Urinary bladder (tissue), 4 donors: Measurements from ENCODE around the gene LARGE1. TPM values are rescaled to one million over a fixed set of nuclear protein-coding genes. Genes with fewer than 3 reads are reported as not detected.

ENCODE experiments used
- DNase-seq: peaks from one replicate; pipeline ENCODE4 v3.0.0-alpha.2; 2015; ENCODE audit errors: extremely low spot score
- H3K27ac ChIP-seq: one replicate; pipeline ENCODE4 v1.5.1; 2013; ENCODE audit warnings: low read depth, mild to moderate bottlenecking, moderate library complexity
- H3K36me3 ChIP-seq: one replicate; pipeline ENCODE4 v1.6.1; 2013; ENCODE audit warnings: mild to moderate bottlenecking, moderate library complexity; ENCODE audit not compliant: insufficient read depth
- H3K4me1 ChIP-seq: one replicate; pipeline ENCODE4 v1.6.1; 2013; ENCODE audit warnings: mild to moderate bottlenecking, moderate library complexity; ENCODE audit not compliant: insufficient read depth
- H3K4me3 ChIP-seq: one replicate; pipeline ENCODE4 v1.5.1; 2013; ENCODE audit warnings: low read depth, low read length
- WGBS: extraction: QIAGEN DNeasy Blood & Tissue Kit; methylation state at CpG from one replicate; pipeline ENCODE4 v1.1.7; 2013; 5-methylcytosine and 5-hydroxymethylcytosine counted together
- polyA plus RNA-seq: library from polyadenylated mRNA; stranded (reverse); fragments of 200-250 nt; gene quantifications from one replicate; pipeline ENCODE4 v1.2.3, GENCODE V29; 2013
- total RNA-seq: library from RNA; depleted of rRNA; stranded (reverse); fragments of >200 nt; gene quantifications from one replicate; pipeline ENCODE4 v1.2.3, GENCODE V29; 2014
- donor health status: healthy with polysubstance abuse.
- donor health status: healthy.

The LARGE1 gene
- total and polyA plus RNA-seq, 2 donors, result 27.9 to 34.5 TPM

DNA sequence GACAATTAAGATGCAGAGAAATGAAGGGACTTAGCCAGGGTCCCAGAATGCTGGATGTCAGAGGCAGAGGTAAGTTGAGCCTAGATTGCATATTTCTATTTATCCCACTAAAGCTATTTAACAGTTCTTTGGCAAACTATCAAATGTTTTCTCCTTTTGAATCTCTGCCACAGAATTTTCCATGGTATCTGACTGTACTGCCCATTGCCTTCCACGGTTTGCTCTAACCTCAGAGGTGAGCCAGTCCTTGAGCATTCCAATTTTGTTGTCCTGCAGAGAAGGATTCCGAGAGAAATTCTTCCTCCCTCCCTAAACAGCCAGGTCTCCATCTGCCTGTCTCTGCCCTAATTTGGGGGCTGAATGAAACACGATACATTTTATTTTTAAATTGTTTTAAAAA lies 493.8 kb downstream of the LARGE1 start:
- H3K4me1 ChIP-seq, result no peaks in the 10 kb centered on the region
- no peak for DNase-seq
- H3K27ac ChIP-seq, result no peak overlapping the region
- WGBS, result 50% methylated on average over 3 of the region's 3 CpGs
- no peak overlapping the region for H3K4me3 ChIP-seq
- H3K36me3 ChIP-seq, result no peaks in the 10 kb centered on the region

- Histone ChIP-seq H3K36me3 (no peaks in the 10 kb centered on the region), H3K27ac (no peak overlapping the region), H3K4me1 (no peaks in the 10 kb centered on the region), H3K4me3 (no peak overlapping the region)
- no peak for DNase-seq
- WGBS, result 84% methylated on average over 3 of the region's 3 CpGs
These were observed 498.4 kb downstream of the LARGE1 start for GRCh38 chr22:33421859-33422258.

GRCh38 chr22:33418484-33418883 lies 501.8 kb downstream of the LARGE1 start:
- H3K27ac ChIP-seq, result no peak overlapping the region
- H3K36me3 ChIP-seq, result no peaks in the 10 kb centered on the region
- no peaks in the 10 kb centered on the region for H3K4me1 ChIP-seq
- 87% methylated on average over 5 of the region's 5 CpGs for WGBS
- no peak overlapping the region for H3K4me3 ChIP-seq
- no peak for DNase-seq

- no peaks in the 10 kb centered on the region for H3K36me3 ChIP-seq
- no peak for DNase-seq
- WGBS, result 90% methylated on average over 3 of the region's 3 CpGs
- H3K4me1 ChIP-seq, result no peaks in the 10 kb centered on the region
- no peak overlapping the region for H3K27ac ChIP-seq
- no peak overlapping the region for H3K4me3 ChIP-seq
These were observed 504.9 kb downstream of the LARGE1 start for GRCh38 chr22:33415401-33415800.

GRCh38 chr22:33409079-33409478 lies 511.2 kb downstream of the LARGE1 start:
- Histone ChIP-seq H3K4me1 (no peaks in the 10 kb centered on the region), H3K4me3 (no peak overlapping the region), H3K27ac (no peak overlapping the region), H3K36me3 (no peaks in the 10 kb centered on the region)
- WGBS, result 90% methylated on average over 2 of the region's 2 CpGs
- DNase-seq, result no peak

GRCh38 chr22:33405194-33405593 lies 515.1 kb downstream of the LARGE1 start:
- Histone ChIP-seq H3K4me3 (no peak overlapping the region), H3K36me3 (no peaks in the 10 kb centered on the region), H3K4me1 (no peaks in the 10 kb centered on the region), H3K27ac (no peak overlapping the region)
- 71% methylated on average over 3 of the region's 3 CpGs for WGBS
- DNase-seq, result no peak

DNA sequence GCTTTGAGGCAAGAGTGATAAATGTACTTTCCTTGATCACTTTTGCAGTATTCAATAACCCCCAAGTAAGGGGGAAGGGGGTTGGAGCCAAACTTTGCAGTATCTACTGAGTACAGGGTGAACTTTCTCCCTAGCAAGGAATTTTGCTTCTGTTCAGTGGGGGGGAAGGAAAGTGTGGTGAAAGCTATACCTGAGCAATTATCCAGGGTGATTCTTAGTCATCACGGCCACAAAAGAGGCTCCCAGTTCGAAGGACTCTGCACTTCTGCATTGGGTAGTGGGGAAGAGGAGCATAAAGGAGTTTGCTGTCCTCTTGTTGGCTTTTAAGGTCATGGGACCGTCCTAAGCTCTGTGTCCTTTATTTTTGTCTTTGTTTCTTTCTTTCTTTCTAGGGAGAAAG lies 515.6 kb downstream of the LARGE1 start:
- DNase-seq, result no peak
- WGBS, result 96% methylated on average over 3 of the region's 3 CpGs
- H3K27ac ChIP-seq, result no peak overlapping the region
- no peak overlapping the region for H3K4me3 ChIP-seq
- no peaks in the 10 kb centered on the region for H3K36me3 ChIP-seq
- H3K4me1 ChIP-seq, result no peaks in the 10 kb centered on the region

GRCh38 chr22:33402325-33402724 lies 518.0 kb downstream of the LARGE1 start:
- Histone ChIP-seq H3K4me1 (no peaks in the 10 kb centered on the region), H3K36me3 (no peaks in the 10 kb centered on the region), H3K27ac (no peak overlapping the region), H3K4me3 (no peak overlapping the region)
- no peak for DNase-seq
- 97% methylated on average over 3 of the region's 3 CpGs for WGBS

DNA sequence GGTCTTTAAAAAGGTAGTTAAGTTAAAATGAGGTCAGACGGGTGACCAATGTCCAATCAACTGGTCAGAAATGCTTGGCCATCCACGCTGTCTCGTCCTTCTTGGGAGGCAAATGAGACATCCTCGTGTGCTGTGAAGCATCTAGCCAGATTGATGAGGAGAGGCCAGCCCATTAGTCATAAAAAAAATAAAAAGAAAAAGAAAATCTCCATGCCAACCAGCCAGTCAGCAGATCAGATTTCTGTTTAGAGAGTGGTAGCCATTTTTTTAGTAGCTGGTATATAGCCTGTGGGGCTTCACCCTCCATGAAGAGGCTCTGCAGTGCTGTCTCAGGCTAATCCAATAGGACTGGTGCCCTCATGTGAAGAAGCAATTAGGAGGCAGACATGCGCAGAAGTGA lies 519.0 kb downstream of the LARGE1 start:
- WGBS, result 89% methylated on average over 5 of the region's 5 CpGs
- Histone ChIP-seq H3K4me3 (no peak overlapping the region), H3K27ac (no peak overlapping the region), H3K4me1 (no peaks in the 10 kb centered on the region), H3K36me3 (no peaks in the 10 kb centered on the region)
- no peak for DNase-seq

- 70% methylated on average over 5 of the region's 5 CpGs for WGBS
- no peak for DNase-seq
- Histone ChIP-seq H3K4me1 (no peaks in the 10 kb centered on the region), H3K27ac (no peak overlapping the region), H3K36me3 (no peaks in the 10 kb centered on the region), H3K4me3 (no peak overlapping the region)
These were observed 519.4 kb downstream of the LARGE1 start for GRCh38 chr22:33400891-33401290.

GRCh38 chr22:33400061-33400840 lies 520.0 kb downstream of the LARGE1 start:
- Histone ChIP-seq H3K36me3 (no peaks in the 10 kb centered on the region), H3K4me3 (no peak overlapping the region), H3K4me1 (no peaks in the 10 kb centered on the region), H3K27ac (no peak overlapping the region)
- WGBS, result 83% methylated on average over 9 of the region's 9 CpGs
- no peak for DNase-seq

GRCh38 chr22:33397381-33397907 lies 522.8 kb downstream of the LARGE1 start:
- H3K27ac ChIP-seq, result no peak overlapping the region
- no peak for DNase-seq
- no peaks in the 10 kb centered on the region for H3K36me3 ChIP-seq
- WGBS, result 95% methylated on average over 4 of the region's 4 CpGs
- H3K4me1 ChIP-seq, result no peaks in the 10 kb centered on the region
- no peak overlapping the region for H3K4me3 ChIP-seq

DNA sequence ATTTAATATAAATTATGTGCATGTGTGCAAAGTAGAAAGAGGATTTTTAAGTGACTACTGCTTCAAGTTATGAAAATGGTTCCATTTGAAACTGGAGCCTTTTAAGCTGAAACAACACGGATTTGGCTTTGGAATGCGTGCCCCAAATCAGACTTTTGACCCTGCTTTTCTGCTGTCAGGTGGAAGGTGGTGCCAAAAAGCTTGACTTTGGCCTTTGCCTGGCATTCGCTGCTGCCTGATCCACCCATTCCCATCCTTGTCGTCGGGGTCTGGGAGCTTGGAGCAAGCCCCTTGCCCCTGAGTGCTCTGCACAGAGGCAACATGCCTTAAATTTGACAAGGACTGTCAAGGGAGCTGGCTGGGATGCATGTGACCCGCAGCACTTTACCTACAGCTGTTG lies 526.8 kb downstream of the LARGE1 start:
- Histone ChIP-seq H3K4me1 (no peaks in the 10 kb centered on the region), H3K27ac (no peak overlapping the region), H3K4me3 (no peak overlapping the region), H3K36me3 (no peaks in the 10 kb centered on the region)
- WGBS, result 65% methylated on average over 6 of the region's 6 CpGs
- no peak for DNase-seq

GRCh38 chr22:33391298-33391697 lies 529.0 kb downstream of the LARGE1 start:
- Histone ChIP-seq H3K4me3 (no peak overlapping the region), H3K27ac (no peak overlapping the region), H3K36me3 (no peaks in the 10 kb centered on the region), H3K4me1 (no peaks in the 10 kb centered on the region)
- no peak for DNase-seq
